NCI-H1436 treated with DMSO at 0.1 percent for 48 hours (cell line): ENCODE results near the gene TTC17.

Source experiments
- DNase-seq: peaks from one replicate; lab custom pipeline; 2025; lab: John Stamatoyannopoulos, UW

Gene TTC17

DNA sequence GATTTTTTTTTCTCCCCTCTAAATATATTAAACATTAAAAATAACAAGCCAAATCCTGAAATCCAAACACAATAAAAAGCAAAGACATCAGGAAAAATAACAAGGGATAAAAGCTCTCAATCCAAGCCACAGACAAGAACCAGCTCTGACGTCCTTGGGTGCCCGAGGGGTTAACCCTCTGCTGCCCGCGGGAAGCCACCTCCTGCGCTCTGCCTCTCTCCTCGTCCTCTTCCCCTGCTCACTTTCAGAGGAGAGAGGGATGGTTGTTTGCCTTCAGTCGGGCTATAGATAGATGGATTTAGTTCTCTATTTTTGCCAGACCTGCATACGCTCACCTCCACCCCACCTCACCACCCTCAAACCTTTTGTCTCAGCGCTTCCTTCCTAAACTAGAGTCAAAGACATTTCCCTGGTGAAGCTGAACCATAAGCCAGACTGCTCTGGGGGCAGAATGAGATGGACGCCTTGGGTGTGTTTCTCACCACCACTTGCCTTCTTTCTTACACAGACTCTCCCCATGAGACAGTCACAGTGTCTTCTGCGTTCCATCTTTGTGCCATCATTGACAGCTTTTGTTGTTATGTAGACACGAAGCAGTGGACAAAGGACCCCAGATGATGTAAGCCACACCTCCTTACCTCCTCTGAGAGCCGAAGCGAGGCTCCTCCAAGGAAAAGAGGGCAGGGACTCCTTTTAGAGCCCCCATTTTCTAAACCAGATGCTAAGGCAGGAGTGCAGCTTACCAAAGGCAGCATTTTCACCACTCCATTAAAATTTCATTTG lies 179.3 kb downstream of the TTC17 start:
- no peak for DNase-seq

GRCh38 chr11:43541993-43542392 lies 183.3 kb downstream of the TTC17 start:
- no peak for DNase-seq

DNA sequence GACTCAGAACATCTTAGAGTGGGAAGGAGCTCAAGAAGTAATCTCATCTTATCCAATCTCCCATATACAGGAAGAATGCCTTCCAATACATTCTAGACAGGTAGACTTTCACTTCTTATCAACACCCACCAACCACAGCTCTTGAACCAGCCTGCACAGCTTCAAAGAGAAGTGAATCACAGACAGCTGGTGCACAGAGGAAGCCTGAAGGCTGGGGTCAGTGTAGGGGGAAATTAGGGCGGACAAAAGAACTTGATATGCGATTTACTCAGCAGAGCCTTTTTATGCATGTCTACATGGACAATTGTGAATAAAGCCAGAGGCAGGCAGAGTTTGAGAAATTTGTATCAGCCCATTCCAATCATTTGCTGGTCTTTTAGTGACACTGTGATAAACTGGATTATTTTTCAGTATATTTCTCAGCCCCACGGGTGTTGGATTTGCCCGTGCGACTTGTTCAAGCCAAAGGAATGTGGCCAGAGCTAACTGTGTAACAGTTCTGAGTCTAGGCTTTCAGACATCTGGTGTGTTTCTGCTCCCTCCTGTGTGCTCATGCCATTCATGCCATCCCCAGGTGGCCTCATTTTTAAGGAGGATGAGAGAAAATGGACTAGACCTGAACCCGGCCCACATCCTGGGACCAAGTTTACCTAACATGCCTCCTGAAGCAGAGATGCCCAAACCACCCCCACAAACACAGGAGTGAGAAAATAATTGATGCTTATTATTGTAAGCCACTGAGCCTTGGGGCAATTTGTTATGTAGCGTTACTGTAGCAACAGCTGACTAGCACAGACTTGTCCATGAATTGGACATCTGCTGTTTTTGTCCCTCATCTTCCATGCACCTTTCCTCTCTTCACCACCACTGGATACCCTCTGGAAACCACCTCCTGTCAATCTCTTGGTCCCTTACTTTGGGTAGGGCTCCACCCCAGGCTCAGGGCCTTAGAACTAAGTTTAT lies 184.3 kb downstream of the TTC17 start:
- DNase-seq: no peak
